ENCODE measurements around the gene KCNK7. TPM values are rescaled to one million over a fixed set of nuclear protein-coding genes. Genes with fewer than 3 reads are reported as not detected.

Gene KCNK7
- polyA plus RNA-seq, 3 donors = 4.3 TPM; not detected in 2

DNA sequence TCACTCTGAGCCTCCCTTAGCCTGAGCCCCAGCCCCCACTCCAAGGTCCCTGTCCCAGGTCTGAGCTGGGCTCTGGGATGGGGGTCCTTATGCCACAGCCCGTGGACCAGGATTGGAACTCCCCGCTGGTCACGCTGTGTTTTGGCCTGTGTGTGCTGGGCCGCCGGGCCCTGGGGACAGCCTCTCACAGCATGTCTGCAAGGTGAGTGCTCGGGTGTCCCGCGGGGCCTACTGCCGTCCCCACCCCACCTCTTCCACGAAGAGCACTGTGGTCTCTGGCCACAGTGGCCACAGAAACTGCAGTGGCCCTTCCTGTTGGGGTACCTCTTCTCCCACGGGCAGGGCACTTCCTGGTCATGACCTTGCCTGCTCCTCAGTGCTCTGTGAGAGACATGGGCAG lies 38.8 kb upstream of the KCNK7 start:
- no peaks in the 10 kb centered on the region for H3K9me3 Mint-ChIP-seq

DNA sequence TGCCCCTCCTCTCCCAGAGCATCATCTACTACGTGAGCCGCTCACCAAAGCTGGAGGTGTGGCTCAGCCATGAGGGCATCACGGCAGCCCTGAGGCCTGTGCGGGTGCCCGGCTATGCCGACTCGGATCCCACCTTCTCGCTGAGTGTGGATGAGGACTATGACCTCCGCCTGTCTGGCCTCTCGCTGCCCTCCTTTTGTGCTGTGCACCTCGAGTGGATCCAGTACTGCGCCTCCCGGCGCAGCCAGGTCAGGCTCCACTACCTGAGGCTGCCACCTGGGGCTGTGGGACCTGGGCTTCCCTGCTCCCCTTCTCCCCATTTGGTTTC lies 38.5 kb upstream of the KCNK7 start:
- H3K4me3 ChIP-seq (replicated peaks in 1 of 3; ENCODE audit: low read depth in 2 of 3, low read length in 3 of 3) = no peak overlapping the region
- peaks cover 60 to 79% of the 10 kb centered on the region in 2 donors for H3K36me3 ChIP-seq (replicated peaks in 1 of 2; ENCODE audit: control insufficient read depth in 1 of 2, insufficient read depth in 2 of 2, low read length in 2 of 2)
- H3K27ac Mint-ChIP-seq = peak overlapping the region in 2 of 7 donors; percentile 26 to 68
- H3K9me3 Mint-ChIP-seq = no peaks in the 10 kb centered on the region
- no peak overlapping the region for H3K9ac ChIP-seq (ENCODE audit: insufficient read depth, low read length, poor library complexity, severe bottlenecking)
- DNase-seq = no peak
- no peak overlapping the region for H3K4me3 Mint-ChIP-seq
- H2AFZ ChIP-seq (ENCODE audit: insufficient read depth, low read depth, low read length, poor library complexity, severe bottlenecking) = no peak overlapping the region
- peaks cover 12% of the 10 kb centered on the region for H3K79me2 ChIP-seq (ENCODE audit: insufficient read depth, low read length)
- H3K27me3 Mint-ChIP-seq (ENCODE audit: low read depth in 3 of 3) = peaks cover 0 to 1% (median 0%) of the 10 kb centered on the region in 3 donors
- WGBS (ENCODE audit: insufficient coverage) = 84% methylated on average over 13 of the region's 14 CpGs
- no peak overlapping the region for H3K27ac ChIP-seq (ENCODE audit: low read depth in 1 of 2, low read length in 2 of 2)
- H3K4me1 ChIP-seq (ENCODE audit: control insufficient read depth in 1 of 2, insufficient read depth in 2 of 2, low read length in 2 of 2) = peaks cover 12 to 22% of the 10 kb centered on the region in 2 donors
- H3K9me3 ChIP-seq (replicated peaks in 1 of 2; ENCODE audit: control insufficient read depth in 1 of 2, insufficient read depth in 1 of 2, low read length in 2 of 2) = no peaks in the 10 kb centered on the region
- peaks cover 41 to 76% of the 10 kb centered on the region in 2 donors for H3K36me3 Mint-ChIP-seq
- intact Hi-C loops (cut with micrococcal nuclease) = no loop called here
- peaks cover 19% of the 10 kb centered on the region for H3K4me1 Mint-ChIP-seq
- no peak for TF ChIP-seq CTCF (IDR thresholded peaks at IDR 0.05)
- H3K4me2 ChIP-seq (replicated peaks; ENCODE audit: extremely low read depth, low read length, poor library complexity, severe bottlenecking) = no peak overlapping the region
- peaks cover 47% of the 10 kb centered on the region for H4K20me1 ChIP-seq (ENCODE audit: insufficient read depth, low read length)
- no peaks in the 10 kb centered on the region for H3K27me3 ChIP-seq (ENCODE audit: control insufficient read depth in 2 of 2, insufficient read depth in 2 of 2, low read length in 2 of 2)

More for the DNA sequence above, 38.8 kb upstream of the KCNK7 start:
- TF ChIP-seq CTCF (IDR thresholded peaks at IDR 0.05) = no peak
- H3K4me1 ChIP-seq (ENCODE audit: control insufficient read depth in 1 of 2, insufficient read depth in 2 of 2, low read length in 2 of 2) = peaks cover 15 to 25% of the 10 kb centered on the region in 2 donors
- H3K4me3 ChIP-seq (replicated peaks in 1 of 3; ENCODE audit: low read depth in 2 of 3, low read length in 3 of 3) = no peak overlapping the region
- whole genome bisulfite sequencing (ENCODE audit: insufficient coverage) = 100% methylated on average over 4 of the region's 11 CpGs
- intact Hi-C loops (cut with micrococcal nuclease) = no loop called here
- peaks cover 47% of the 10 kb centered on the region for H4K20me1 ChIP-seq (ENCODE audit: insufficient read depth, low read length)
- H3K79me2 ChIP-seq (ENCODE audit: insufficient read depth, low read length) = peaks cover 16% of the 10 kb centered on the region
- Mint-ChIP-seq H3K4me3 (no peak overlapping the region), H3K36me3 (peaks cover 38 to 72% of the 10 kb centered on the region in 2 donors), H3K27ac (peak overlapping the region in 1 of 7 donors; percentile 26), H3K4me1 (peaks cover 23% of the 10 kb centered on the region), H3K27me3 (ENCODE audit: low read depth in 3 of 3) (peaks cover 0 to 1% (median 0%) of the 10 kb centered on the region in 3 donors)
- no peak overlapping the region for H3K4me2 ChIP-seq (replicated peaks; ENCODE audit: extremely low read depth, low read length, poor library complexity, severe bottlenecking)
- H3K27me3 ChIP-seq (ENCODE audit: control insufficient read depth in 2 of 2, insufficient read depth in 2 of 2, low read length in 2 of 2) = no peaks in the 10 kb centered on the region
- H3K9me3 ChIP-seq (replicated peaks in 1 of 2; ENCODE audit: control insufficient read depth in 1 of 2, insufficient read depth in 1 of 2, low read length in 2 of 2) = no peaks in the 10 kb centered on the region
- no peak overlapping the region for H2AFZ ChIP-seq (ENCODE audit: insufficient read depth, low read depth, low read length, poor library complexity, severe bottlenecking)
- DNase-seq = no peak
- H3K9ac ChIP-seq (ENCODE audit: insufficient read depth, low read length, poor library complexity, severe bottlenecking) = no peak overlapping the region
- peaks cover 56 to 76% of the 10 kb centered on the region in 2 donors for H3K36me3 ChIP-seq (replicated peaks in 1 of 2; ENCODE audit: control insufficient read depth in 1 of 2, insufficient read depth in 2 of 2, low read length in 2 of 2)
- H3K27ac ChIP-seq (ENCODE audit: low read depth in 1 of 2, low read length in 2 of 2) = no peak overlapping the region
